K562 (cell line): ENCODE results near the gene ZNF407.

Experiments used
- CHCHD3 ChIP-seq: fragments of 250-450 bp; sonication (Bioruptor Pico); IDR thresholded peaks from 2 replicates; pipeline ENCODE4 v2.1.2; 2022; ENCODE audit warnings: mild to moderate bottlenecking
- CREB1 ChIP-seq, 2 experiments: sonication (generic) in 1 of 2; formaldehyde crosslinking in 1 of 2; IDR thresholded peaks; 2 replicates each; pipeline versions ENCODE4 v1.6.1 to v1.8.0; 2012 to 2022; ENCODE audit warnings: inconsistent platforms in 1 of 2, mild to moderate bottlenecking in 1 of 2, missing genetic modification reagents in 1 of 2, moderate library complexity in 1 of 2
- CTCF ChIP-seq, 3 experiments: IDR thresholded peaks in 2 of 3; conservative IDR thresholded peaks in 1 of 3; 2 replicates each; pipeline ENCODE4 v1.5.1; 2011 to 2012; ENCODE audit warnings: low read length in 3 of 3, mild to moderate bottlenecking in 3 of 3, control low read depth in 2 of 3, improper control_type of control experiment in 1 of 3, inconsistent platforms in 1 of 3, low read depth in 1 of 3, mixed read lengths in 1 of 3, moderate library complexity in 1 of 3; ENCODE audit not compliant: insufficient read depth in 2 of 3
- DNMT1 ChIP-seq: fragments of 450-650 bp; IDR thresholded peaks from 2 replicates; pipeline ENCODE4 v1.6.1; 2016; ENCODE audit warnings: antibody characterized with exemption, mild to moderate bottlenecking
- MXD1 ChIP-seq: fragments of 250-450 bp; sonication (Bioruptor Pico); IDR thresholded peaks from 2 replicates; pipeline ENCODE4 v1.8.0; 2021; ENCODE audit warnings: borderline replicate concordance, mild to moderate bottlenecking, moderate library complexity; ENCODE audit not compliant: poor library complexity, severe bottlenecking
- NFE2L1 ChIP-seq: fragments of 450-650 bp; IDR thresholded peaks from 2 replicates; pipeline ENCODE4 v1.6.1; 2016; ENCODE audit warnings: missing genetic modification characterization, low read depth, mild to moderate bottlenecking, missing compliant biosample characterization, moderate library complexity, borderline replicate concordance
- RCOR1 ChIP-seq, 2 experiments: IDR thresholded peaks; 2 replicates each; pipeline ENCODE4 v1.6.1; 2012; ENCODE audit warnings: low read depth in 2 of 2, low read length in 2 of 2, borderline replicate concordance in 1 of 2, improper control_type of control experiment in 1 of 2
- ZHX1 ChIP-seq: fragments of 150-350 bp; conservative IDR thresholded peaks from 2 replicates; pipeline ENCODE4 v1.6.1; 2014; ENCODE audit warnings: low read length
- ZNF121 ChIP-seq: sonication (generic); formaldehyde crosslinking; conservative IDR thresholded peaks from 2 replicates; pipeline ENCODE4 v1.8.0; 2022; ENCODE audit warnings: missing genetic modification reagents
- ZNF384 ChIP-seq: IDR thresholded peaks from 2 replicates; pipeline ENCODE4 v1.6.1; 2012; ENCODE audit warnings: low read depth, low read length, improper control_type of control experiment

- TF ChIP-seq CREB1 (IDR thresholded peaks at IDR 0.05) (no peak), CREB1 (CRISPR knock-in tag; IDR thresholded peaks at IDR 0.05) (no peak), ZHX1 (no peak), ZNF384 (no peak), RCOR1 (IDR thresholded peaks at IDR 0.05; ENCODE audit: borderline replicate concordance in 1 of 2, low read depth in 2 of 2, low read length in 2 of 2) (no peak), CHCHD3 (no peak), MXD1 (no peak), ZNF121 (no peak), DNMT1 (no peak), CTCF (IDR thresholded peaks at IDR 0.05 in 2 of 3, conservative IDR thresholded peaks at IDR 0.05 in 1 of 3; ENCODE audit: insufficient read depth in 2 of 3, low read depth in 1 of 3, low read length in 3 of 3) (no peak; a peak in 1 of 6 replicates), NFE2L1 (tag) (no peak)
These were observed 57.0 kb downstream of the ZNF407 start for GRCh38 chr18:74654638-74655037.
